ACHN (cell line): Measurements from ENCODE around the gene ENC1.
"Not testable (repeated sequence)": the region's sequence is repeated elsewhere in the genome, so short reads cannot be mapped to it uniquely, and the experiment has no call there.

Experiments used
- DNase-seq: peaks from one replicate; pipeline ENCODE4 v3.0.0-alpha.2; 2015
- in situ Hi-C: cut with HindIII; loops from 2 replicates; pipeline ENCODE4 v1.10.0; 2017; ENCODE audit warnings: low sequenced_read_pairs, low pct_ligation_motif_present, low pct_unique_long_range_greater_than_20kb

ENC1 gene

GRCh38 chr5:74640450-74640953, at the start of gene ENC1:
Gene ENC1 (minus strand): TSS chr5:74640728. CDS start chr5:74636485, 4,243 bp downstream.
- DNase-seq: peak; percentile 90
- in situ Hi-C loops: no loop called here

- DNase-seq: no peak
- in situ Hi-C loops: no loop called here
Measured at GRCh38 chr5:74686962-74687751, 46.6 kb upstream of the ENC1 start.

- DNase-seq: no peak
- in situ Hi-C loops: no loop called here
Measured at GRCh38 chr5:74685979-74686631, 45.6 kb upstream of the ENC1 start.

- DNase-seq: peak; percentile 87
- in situ Hi-C loops: no loop called here
Measured at GRCh38 chr5:74684900-74685851, 44.6 kb upstream of the ENC1 start, which contains the start of gene HEXB. Gene HEXB (plus strand): TSS chr5:74685233. CDS start chr5:74685261, 28 bp downstream.

GRCh38 chr5:74679966-74680365, 39.4 kb upstream of the ENC1 start:
- in situ Hi-C loops: no loop called here
- peak; percentile 7 for DNase-seq

GRCh38 chr5:74679300-74679699, 38.8 kb upstream of the ENC1 start:
- DNase-seq, in situ Hi-C loops: not testable (repeated sequence)

- DNase-seq, in situ Hi-C loops: not testable (repeated sequence)
Measured at GRCh38 chr5:74678123-74678522, 37.6 kb upstream of the ENC1 start.

- in situ Hi-C loops: not testable (repeated sequence)
Measured at GRCh38 chr5:74676466-74676865, 35.9 kb upstream of the ENC1 start.

GRCh38 chr5:74673011-74673790, 32.7 kb upstream of the ENC1 start:
- DNase-seq: peak; percentile 41
- in situ Hi-C loops: loop anchor here (25.0 kb wide), 1 partner anchor 761 kb away; no protein-coding TSS in a partner anchor

More at GRCh38 chr5:74676466-74676865, 35.9 kb upstream of the ENC1 start:
- not testable (repeated sequence) for DNase-seq

GRCh38 chr5:74672215-74672877, 31.8 kb upstream of the ENC1 start:
- DNase-seq: no peak
- in situ Hi-C loops: loop anchor here (25.0 kb wide), 1 partner anchor 760 kb away; no protein-coding TSS in a partner anchor

- in situ Hi-C loops: loop anchor here (25.0 kb wide), 1 partner anchor 758 kb away; no protein-coding TSS in a partner anchor
- DNase-seq: no peak
Measured at GRCh38 chr5:74670396-74671038, 30.0 kb upstream of the ENC1 start.

GRCh38 chr5:74669821-74670220, 29.3 kb upstream of the ENC1 start:
- no peak for DNase-seq
- in situ Hi-C loops: loop anchor here (25.0 kb wide), 1 partner anchor 758 kb away; no protein-coding TSS in a partner anchor

GRCh38 chr5:74667396-74667795, 26.9 kb upstream of the ENC1 start:
- in situ Hi-C loops: loop anchor here (25.0 kb wide), 1 partner anchor 755 kb away; no protein-coding TSS in a partner anchor

GRCh38 chr5:74665816-74666215, 25.3 kb upstream of the ENC1 start:
- in situ Hi-C loops: loop anchor here (25.0 kb wide), 1 partner anchor 754 kb away; no protein-coding TSS in a partner anchor
- DNase-seq: no peak

More at GRCh38 chr5:74667396-74667795, 26.9 kb upstream of the ENC1 start:
- DNase-seq: no peak

GRCh38 chr5:74665273-74665672, 24.7 kb upstream of the ENC1 start:
- no peak for DNase-seq
- in situ Hi-C loops: loop anchor here (25.0 kb wide), 1 partner anchor 753 kb away; no protein-coding TSS in a partner anchor

GRCh38 chr5:74664551-74664950, 24.0 kb upstream of the ENC1 start:
- DNase-seq: no peak
- in situ Hi-C loops: loop anchor here (25.0 kb wide), 1 partner anchor 752 kb away; no protein-coding TSS in a partner anchor
